Measurements from ENCODE around the gene CRACDL. TPM values are rescaled to one million over a fixed set of nuclear protein-coding genes. Genes with fewer than 3 reads are reported as not detected.

CRACDL gene
- total and polyA plus RNA-seq, 2 of the 13 experiments (the other 11 are each of a cell fraction or from before 2014, with no cell fraction given): 0.15 to 0.26 TPM

DNA sequence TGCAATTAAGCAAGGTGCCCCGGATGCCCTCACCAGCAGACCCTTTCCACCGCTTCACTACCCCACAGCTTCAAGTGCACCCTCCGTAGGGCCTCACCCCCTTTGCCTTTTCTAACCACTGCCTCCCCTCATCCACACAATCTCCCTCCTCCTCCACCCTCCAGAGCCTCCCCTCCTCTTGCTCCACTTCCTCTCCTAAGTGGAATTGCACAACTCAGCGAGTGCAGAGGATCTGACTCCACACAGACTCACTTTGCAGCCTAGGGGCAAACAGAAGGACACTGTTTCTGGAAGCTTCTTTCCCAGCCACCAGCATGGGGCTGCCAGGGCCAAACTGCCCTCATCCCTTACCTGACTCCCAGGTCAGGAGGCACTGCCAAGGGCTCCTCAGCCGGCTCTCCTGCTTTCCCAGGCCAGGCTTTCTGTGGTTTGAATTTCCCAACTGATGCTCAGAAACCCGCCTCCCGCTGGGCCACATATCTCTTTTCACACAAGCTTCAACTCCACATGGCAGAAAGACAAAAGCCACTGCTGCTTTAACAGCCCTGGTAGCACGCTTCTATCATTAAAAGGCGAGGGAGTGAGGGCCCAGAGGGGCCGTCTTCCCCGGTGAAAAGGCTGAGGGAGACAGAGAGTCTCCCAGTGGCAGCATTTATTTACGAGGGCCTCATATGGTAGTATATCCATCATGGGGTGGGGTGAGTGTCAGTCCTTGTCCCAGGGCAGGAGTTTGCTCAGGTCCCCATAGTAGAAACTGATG lies 130.4 kb downstream of the CRACDL start:
- in situ Hi-C loops (cut with HindIII; ENCODE audit: extremely low pct_ligation_motif_present, low pct_unique_long_range_greater_than_20kb): no loop called here
- H3K9ac ChIP-seq (ENCODE audit: insufficient read depth, low read depth, low read length): no peak overlapping the region
- no peaks in the 10 kb centered on the region for H3K79me2 ChIP-seq (ENCODE audit: insufficient read depth, low read length)
- H3K27ac ChIP-seq (ENCODE audit: extremely low read length, insufficient read depth, low read length): peak overlapping the region; percentile 36
- intact Hi-C loops (cut with micrococcal nuclease; ENCODE audit: unreplicated experiment): no loop called here
- H3K9me3 ChIP-seq (ENCODE audit: low read length): no peaks in the 10 kb centered on the region
- peak overlapping the region; percentile 45 for H3K4me2 ChIP-seq (ENCODE audit: low read depth, low read length)
- H3K36me3 ChIP-seq (replicated peaks in 1 of 2; ENCODE audit: control insufficient read depth in 1 of 2, insufficient read depth in 2 of 2, low read length in 2 of 2): no peaks in the 10 kb centered on the region
- peak; percentile 83 for DNase-seq (ENCODE audit: low spot score)
- POLR2A ChIA-PET: interaction anchor here (0.8 to 6.7 kb wide), 6 partner anchors 11 to 103 kb away, joined by 3 to 87 read pairs (median 4); partner anchors contain the start of gene MGAT4A
- H3K4me3 ChIP-seq (replicated peaks in 1 of 3; ENCODE audit: insufficient read depth in 1 of 3, low read depth in 2 of 3, low read length in 3 of 3): no peak overlapping the region
- peaks cover 69% of the 10 kb centered on the region for H3K4me1 ChIP-seq (ENCODE audit: insufficient read depth, low read length)
- no TSS peak for BruUV-seq (replicated peaks)
- H3K27me3 ChIP-seq (ENCODE audit: control insufficient read depth in 1 of 2, insufficient read depth in 2 of 2, low read length in 2 of 2): no peaks in the 10 kb centered on the region
- H2AFZ ChIP-seq (ENCODE audit: low read length): no peak overlapping the region
- peak; percentile 94 for FAIRE-seq
- CTCF ChIA-PET (ENCODE audit: low intra/inter-chr PET ratio, low total read pairs): no interaction called here
- ATAC-seq: peak; percentile 69
- H4K20me1 ChIP-seq (ENCODE audit: insufficient read depth, low read length): no peaks in the 10 kb centered on the region
- 61% methylated on average over 12 of the region's 12 CpGs for WGBS (ENCODE audit: low lambda C conversion rate)
- TF ChIP-seq EZH2 (conservative IDR thresholded peaks at IDR 0.05; ENCODE audit: low read depth, low read length) (no peak), FOXC1 (CRISPR knock-in tag; IDR thresholded peaks at IDR 0.05; ENCODE audit: borderline replicate concordance) (peak; percentile 93; the same call in 1 of the 2 replicates), ZNF3 (CRISPR knock-in tag; IDR thresholded peaks at IDR 0.05) (0 out of 2 replicates have a peak, but pooled peaks have one; percentile 36), TGIF2 (CRISPR knock-in tag; IDR thresholded peaks at IDR 0.05) (peak; percentile 84), MTA1 (CRISPR knock-in tag; IDR thresholded peaks at IDR 0.05; ENCODE audit: borderline replicate concordance) (0 out of 2 replicates have a peak, but pooled peaks have one; percentile 17), MIER3 (CRISPR knock-in tag; IDR thresholded peaks at IDR 0.05; ENCODE audit: borderline replicate concordance) (peak; percentile 20; the same call in 1 of the 2 replicates), PAF1 (CRISPR knock-in tag; IDR thresholded peaks at IDR 0.05) (no peak), MAZ (IDR thresholded peaks at IDR 0.05; ENCODE audit: borderline replicate concordance, low read depth, low read length) (0 out of 2 replicates have a peak, but pooled peaks have one; percentile 11), MAZ (CRISPR knock-in tag; IDR thresholded peaks at IDR 0.05; ENCODE audit: low read depth) (peak; percentile 38; the same call in 1 of the 2 replicates), HNF4A (CRISPR knock-in tag; IDR thresholded peaks at IDR 0.05) (peak; percentile 51), ERF (CRISPR knock-in tag; IDR thresholded peaks at IDR 0.05) (peak; percentile 67), ZNF232 (CRISPR knock-in tag; IDR thresholded peaks at IDR 0.05; ENCODE audit: borderline replicate concordance) (0 out of 2 replicates have a peak, but pooled peaks have one; percentile 65), FOXO1 (CRISPR knock-in tag; IDR thresholded peaks at IDR 0.05) (0 out of 2 replicates have a peak, but pooled peaks have one; percentile 45), LCORL (IDR thresholded peaks at IDR 0.05) (no peak), LCORL (CRISPR knock-in tag; IDR thresholded peaks at IDR 0.05) (peak; percentile 85), KAT8 (CRISPR knock-in tag; IDR thresholded peaks at IDR 0.05) (peak; percentile 38; the same call in 1 of the 2 replicates)
- TF ChIP-seq, protein P1, sequence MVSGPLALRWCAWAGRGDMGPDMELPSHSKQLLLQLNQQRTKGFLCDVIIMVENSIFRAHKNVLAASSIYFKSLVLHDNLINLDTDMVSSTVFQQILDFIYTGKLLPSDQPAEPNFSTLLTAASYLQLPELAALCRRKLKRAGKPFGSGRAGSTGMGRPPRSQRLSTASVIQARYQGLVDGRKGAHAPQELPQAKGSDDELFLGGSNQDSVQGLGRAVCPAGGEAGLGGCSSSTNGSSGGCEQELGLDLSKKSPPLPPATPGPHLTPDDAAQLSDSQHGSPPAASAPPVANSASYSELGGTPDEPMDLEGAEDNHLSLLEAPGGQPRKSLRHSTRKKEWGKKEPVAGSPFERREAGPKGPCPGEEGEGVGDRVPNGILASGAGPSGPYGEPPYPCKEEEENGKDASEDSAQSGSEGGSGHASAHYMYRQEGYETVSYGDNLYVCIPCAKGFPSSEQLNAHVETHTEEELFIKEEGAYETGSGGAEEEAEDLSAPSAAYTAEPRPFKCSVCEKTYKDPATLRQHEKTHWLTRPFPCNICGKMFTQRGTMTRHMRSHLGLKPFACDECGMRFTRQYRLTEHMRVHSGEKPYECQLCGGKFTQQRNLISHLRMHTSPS (CRISPR knock-in tag; IDR thresholded peaks at IDR 0.05; ENCODE audit: low read depth): 0 out of 2 replicates have a peak, but pooled peaks have one; percentile 40
- TF ChIP-seq, protein P2, sequence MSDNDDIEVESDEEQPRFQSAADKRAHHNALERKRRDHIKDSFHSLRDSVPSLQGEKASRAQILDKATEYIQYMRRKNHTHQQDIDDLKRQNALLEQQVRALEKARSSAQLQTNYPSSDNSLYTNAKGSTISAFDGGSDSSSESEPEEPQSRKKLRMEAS (IDR thresholded peaks at IDR 0.05): peak; percentile 91
- TF ChIP-seq, protein P3, sequence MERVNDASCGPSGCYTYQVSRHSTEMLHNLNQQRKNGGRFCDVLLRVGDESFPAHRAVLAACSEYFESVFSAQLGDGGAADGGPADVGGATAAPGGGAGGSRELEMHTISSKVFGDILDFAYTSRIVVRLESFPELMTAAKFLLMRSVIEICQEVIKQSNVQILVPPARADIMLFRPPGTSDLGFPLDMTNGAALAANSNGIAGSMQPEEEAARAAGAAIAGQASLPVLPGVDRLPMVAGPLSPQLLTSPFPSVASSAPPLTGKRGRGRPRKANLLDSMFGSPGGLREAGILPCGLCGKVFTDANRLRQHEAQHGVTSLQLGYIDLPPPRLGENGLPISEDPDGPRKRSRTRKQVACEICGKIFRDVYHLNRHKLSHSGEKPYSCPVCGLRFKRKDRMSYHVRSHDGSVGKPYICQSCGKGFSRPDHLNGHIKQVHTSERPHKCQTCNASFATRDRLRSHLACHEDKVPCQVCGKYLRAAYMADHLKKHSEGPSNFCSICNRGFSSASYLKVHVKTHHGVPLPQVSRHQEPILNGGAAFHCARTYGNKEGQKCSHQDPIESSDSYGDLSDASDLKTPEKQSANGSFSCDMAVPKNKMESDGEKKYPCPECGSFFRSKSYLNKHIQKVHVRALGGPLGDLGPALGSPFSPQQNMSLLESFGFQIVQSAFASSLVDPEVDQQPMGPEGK (CRISPR knock-in tag; IDR thresholded peaks at IDR 0.05): peak; percentile 77
- TF ChIP-seq, protein P4, sequence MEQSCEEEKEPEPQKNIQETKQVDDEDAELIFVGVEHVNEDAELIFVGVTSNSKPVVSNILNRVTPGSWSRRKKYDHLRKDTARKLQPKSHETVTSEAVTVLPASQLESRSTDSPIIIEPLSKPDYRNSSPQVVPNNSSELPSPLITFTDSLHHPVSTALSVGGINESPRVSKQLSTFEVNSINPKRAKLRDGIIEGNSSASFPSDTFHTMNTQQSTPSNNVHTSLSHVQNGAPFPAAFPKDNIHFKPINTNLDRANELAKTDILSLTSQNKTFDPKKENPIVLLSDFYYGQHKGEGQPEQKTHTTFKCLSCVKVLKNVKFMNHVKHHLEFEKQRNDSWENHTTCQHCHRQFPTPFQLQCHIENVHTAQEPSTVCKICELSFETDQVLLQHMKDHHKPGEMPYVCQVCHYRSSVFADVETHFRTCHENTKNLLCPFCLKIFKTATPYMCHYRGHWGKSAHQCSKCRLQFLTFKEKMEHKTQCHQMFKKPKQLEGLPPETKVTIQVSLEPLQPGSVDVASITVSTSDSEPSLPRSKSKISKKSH (CRISPR knock-in tag; IDR thresholded peaks at IDR 0.05; ENCODE audit: borderline replicate concordance): 0 out of 2 replicates have a peak, but pooled peaks have one; percentile 56
